HG03045 (cell line): ENCODE data around the gene NOXO1.
"Not testable (repeated sequence)": the region's sequence is repeated elsewhere in the genome, so short reads cannot be mapped to it uniquely, and the experiment has no call there.

Experiments used
- ATAC-seq: cut with Tn5 transposase; IDR thresholded peaks from one replicate; pipeline ENCODE4 v1.9.1; 2021; ENCODE audit warnings: mild to moderate bottlenecking, moderate library complexity; ENCODE audit not compliant: unreplicated experiment

NOXO1 gene

DNA sequence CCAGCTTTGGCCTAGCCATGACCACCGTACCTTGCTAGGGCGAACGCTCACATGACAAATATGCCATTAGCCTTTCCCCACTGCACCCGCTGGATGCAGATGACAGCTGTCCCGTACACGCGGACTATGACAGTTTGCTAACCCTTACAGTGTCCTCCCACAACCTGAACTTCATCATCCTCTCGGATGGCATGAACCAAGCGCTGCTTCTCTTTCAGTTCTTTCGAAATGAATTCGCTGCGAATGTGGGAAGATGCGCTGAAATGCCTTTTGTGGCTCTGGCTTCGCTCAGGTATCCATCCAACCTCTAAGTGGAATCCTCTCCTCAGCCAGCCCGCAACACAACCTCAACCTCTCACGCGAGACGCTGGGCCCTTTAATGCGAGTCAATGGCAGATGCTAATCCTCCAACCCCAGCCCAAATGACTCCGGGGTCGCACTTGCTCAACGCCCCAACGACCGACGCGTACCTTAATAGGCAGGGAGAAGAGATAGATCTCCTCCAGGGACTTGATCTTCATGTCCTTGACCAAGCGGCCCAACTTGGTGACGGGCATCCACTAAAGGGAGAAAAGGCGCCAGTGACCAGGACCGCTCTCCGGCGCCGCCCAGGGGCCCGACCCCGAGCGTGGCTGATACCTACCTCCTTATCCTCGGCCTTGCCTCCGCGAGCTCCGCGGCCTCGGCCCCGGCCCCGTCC is 17.3 kb downstream of the NOXO1 start:
- peak; percentile 5 for ATAC-seq

DNA sequence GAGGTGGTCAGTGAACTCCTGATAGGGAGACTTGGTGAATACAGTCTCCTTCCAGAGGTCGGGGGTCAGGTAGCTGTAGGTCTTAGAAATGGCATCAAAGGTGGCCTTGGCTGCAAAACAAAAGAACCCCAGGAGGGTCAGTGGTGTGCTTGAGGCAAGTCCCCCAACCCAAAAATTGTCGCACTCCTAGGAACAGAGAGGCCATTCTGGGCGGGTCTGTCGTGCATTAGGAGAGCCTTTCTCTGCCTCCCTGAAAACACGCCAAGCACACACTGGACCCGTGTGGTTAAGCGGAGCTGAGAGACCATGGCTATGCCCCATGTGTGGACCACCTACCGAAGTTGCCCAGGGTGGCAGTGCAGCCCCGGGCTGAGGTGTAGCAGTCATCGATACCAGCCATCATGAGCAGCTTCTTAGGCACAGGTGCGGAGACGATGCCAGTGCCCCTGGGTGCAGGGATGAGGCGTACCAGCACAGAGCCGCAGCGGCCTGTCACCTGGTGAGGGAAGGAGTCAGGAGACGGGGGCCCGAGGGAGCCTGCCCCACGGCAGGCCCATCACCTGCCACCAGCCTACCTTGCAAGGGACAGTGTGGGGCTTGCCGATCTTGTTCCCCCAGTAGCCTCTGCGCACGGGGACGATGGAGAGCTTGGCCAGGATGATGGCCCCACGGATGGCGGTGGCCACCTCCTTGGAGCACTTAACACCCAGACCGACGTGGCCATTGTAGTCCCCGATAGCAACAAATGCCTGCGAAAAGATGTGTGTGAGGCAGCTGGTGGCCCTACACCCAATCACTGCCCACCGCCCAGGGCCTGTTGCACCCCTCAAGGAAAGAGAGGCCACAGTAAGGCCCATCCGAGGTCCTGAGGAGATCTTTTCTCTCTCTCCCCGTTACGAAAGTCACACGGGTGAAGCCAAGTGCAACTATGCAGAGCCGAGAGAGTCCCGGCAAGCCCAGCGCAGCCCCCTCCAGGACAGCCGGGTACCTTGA is 18.8 kb downstream of the NOXO1 start:
- ATAC-seq, result not testable (repeated sequence)

DNA sequence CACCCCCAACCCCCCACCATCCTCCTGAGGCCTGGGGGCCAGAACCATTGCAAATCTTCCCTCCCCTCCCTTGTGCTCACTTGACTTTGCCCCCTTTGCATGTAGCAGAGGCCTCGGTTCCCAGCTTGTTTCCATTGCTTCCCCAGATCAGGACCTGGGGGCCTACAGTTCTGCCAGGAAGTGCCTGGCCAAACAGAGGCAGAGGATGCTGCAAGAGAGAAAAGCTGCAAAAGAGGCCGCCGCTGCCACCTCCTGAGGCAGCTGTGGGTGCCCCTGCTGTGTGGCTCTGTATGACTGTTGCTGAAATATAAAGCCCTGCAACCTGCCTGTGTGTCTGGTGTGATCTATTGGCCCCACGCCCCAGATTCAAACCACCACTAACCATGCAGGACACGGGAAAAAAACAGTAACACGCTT is 19.6 kb downstream of the NOXO1 start:
- ATAC-seq, result no peak

DNA sequence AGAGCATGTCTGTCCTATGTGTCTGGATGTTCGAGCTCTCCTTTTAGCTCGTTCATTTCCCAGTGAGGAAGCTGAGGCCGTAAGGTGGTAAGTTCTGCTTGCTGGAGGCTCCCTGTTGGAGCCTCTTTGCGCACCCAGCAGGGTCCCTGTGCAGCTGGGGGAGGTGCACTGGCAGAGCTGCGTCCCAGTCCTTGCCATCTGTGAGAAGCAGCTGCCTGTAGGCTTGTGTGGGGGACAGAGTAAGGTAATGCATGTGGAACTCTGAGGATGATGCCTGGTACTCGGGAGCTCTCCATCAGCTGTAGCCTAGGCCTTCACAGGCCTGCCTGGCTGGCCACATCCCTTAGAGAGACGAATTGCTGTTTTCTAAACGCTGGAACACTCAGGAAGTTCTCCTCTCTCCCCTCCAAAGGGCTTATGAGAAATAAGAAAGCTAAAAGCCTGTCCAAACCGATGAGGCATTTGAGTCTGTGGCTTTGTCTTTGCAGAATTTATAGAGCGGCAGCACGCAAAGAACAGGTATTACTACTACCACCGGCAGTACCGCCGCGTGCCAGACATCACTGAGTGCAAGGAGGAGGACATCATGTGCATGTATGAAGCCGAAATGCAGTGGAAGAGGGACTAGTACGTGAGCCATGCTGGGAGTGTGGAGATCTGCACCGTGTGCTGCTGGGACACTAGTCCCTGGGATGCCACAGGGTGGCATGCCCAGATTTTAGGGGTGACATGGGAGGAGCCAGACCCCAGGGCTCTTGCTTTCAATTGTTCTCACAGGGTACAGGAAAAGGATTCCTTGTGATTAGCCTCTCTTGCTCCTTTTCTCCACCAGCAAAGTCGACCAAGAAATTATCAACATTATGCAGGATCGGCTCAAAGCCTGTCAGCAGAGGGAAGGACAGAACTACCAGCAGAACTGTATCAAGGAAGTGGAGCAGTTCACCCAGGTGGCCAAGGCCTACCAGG is 20.3 kb downstream of the NOXO1 start:
- ATAC-seq, result no peak

DNA sequence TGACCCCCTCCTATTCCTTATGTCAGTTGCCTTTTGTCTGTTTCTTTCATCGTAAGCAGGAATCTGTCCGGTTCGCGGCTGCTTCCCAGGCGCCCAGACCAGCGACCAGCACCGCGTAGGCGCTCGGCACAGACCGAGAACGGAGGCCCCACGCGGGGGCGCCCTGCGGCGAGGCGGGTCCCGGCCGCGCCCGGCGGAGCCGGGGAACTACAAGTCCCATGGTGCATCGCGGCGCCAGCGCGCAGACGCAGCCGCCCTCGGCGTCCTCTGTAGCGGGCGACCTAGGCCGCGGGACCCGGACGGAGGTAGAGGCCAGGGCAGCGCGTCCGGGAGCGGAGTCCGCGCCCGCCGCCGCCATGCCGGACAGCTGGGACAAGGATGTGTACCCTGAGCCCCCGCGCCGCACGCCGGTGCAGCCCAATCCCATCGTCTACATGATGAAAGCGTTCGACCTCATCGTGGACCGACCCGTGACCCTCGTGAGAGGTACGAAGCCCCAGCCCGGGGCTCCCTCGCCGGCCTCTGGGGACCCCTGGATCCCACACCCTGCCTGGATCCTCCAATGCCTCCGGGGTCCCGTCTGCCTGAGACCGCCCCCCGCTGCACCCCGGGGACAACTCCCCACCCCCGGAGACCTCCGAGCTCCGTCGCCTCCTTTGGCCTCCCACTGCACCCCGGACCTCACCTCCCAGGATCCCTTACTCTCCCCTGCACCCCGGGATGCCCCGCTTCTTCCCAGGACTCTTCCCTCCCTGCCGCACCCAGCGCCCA is 21.8 kb downstream of the NOXO1 start, which contains the start of gene NDUFB10:
Gene NDUFB10, plus strand, starts transcription at position 270 of the 771 bp plus-strand sequence. Its CDS starts 87 bp downstream, at position 357.
- ATAC-seq, result peak; percentile 71

DNA sequence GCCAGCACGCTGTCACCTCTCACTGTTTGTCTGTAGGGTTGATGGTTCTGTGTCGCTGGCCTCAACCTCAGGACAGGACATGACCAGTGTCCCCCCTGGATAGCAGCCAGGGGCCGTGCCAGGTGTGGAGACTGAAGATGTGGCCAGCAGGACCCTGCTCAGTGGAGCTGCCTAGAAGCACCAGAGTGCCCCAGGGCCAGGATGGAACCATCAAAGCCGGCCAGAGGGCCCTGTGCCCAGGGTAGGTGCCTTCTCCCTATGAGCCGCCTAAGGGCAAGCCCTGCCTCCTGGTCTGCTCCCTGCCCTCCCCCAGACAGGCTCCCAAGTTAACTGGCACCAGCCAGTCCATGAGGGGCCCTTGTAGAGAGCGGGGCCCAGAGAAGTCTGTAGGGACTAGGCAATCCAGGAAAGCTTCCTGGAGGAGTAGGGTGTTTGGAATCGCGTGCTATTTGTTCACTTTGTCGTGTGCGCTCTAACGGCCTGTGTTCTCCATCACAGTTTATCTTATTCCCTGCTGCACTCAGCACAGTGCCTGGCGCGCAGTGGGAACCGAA is 22.5 kb downstream of the NOXO1 start:
- no peak for ATAC-seq

DNA sequence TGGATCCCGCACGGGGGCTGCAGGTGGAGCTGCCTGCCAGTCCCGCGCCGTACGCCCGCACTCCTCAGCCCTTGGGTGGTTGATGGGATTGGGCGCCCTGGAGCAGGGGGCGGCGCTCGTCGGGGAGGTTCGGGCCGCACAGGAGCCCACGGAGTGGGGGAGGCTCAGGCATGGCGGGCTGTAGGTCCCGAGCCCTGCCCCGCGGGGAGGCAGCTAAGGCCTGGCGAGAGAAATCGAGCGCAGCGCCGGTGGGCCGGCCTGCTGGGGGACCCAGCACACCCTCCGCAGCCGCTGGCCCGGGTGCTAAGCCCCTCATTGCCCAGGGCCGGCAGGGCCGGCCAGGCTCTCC is 23.2 kb downstream of the NOXO1 start:
- not testable (repeated sequence) for ATAC-seq

DNA sequence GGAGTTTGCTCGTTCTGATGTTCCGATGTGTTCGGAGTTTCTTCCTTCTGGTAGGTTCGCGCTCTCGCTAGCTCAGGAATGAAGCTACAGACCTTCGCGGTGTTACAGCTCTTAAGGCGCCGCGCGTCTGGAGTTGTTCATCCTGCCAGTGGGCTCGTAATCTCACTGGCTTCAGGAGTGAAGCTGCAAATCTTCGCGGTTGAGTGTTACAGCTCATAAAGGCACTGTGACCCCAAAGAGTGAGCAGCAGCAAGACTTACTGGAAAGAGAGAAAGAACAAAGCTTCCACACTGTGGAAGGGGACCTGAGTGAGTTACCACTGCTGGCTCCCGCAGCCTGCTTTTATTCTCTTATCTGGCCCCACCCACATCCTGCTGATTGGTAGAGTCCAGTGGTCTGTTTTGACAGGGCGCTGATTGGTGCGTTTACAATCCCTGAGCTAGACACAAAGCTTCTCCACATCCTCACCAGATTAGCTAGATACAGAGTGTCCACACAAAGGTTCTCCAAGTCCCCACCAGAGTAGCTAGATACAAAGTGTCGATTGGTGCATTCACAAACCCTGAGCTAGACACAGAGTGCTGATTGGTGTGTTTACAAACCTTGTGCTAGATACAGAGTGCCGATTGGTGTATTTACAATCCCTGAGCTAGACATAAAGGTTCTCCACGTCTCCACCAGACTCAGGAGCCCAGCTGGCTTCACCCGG is 23.7 kb downstream of the NOXO1 start:
- not testable (repeated sequence) for ATAC-seq

DNA sequence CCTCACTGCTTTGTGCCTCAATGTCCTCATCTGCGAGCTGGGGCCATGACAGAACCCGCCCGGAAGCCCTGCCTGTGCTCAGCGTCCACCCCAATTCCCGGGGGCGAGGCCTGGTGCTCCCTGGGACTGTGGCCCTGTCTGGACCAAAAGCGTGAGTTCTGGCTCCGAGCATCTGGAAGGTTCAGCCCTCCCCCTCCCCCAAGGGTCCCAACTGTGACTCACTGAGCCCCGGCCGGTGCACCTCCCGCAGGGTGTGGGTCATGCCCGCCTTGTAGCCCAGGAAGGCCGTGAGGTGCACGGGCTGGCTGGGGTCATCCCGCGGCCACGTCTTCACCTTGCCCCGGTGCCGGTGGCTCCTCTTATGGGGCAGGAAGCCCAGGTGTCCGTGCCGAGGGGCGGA is 27.5 kb downstream of the NOXO1 start:
- no peak for ATAC-seq

DNA sequence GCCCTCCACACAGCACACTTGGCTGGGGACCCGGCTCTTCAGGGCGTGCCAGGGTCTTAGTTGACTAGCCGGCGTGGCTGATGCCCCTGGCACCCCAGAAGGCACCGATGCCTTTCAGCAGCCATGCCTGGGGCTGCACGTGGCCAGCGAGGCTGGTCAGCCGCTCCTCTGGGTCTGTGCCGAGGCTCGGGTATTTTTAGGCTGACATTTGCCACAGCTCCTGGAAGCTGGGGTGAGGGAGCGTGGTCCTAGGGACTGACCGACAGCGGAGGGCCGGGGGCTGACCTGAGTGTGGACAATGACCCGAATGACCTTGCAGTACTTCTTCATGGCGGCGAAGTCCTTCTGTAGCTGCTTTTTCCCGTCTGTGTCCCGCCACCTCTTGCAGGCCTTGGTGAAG is 30.7 kb downstream of the NOXO1 start:
- no peak for ATAC-seq

DNA sequence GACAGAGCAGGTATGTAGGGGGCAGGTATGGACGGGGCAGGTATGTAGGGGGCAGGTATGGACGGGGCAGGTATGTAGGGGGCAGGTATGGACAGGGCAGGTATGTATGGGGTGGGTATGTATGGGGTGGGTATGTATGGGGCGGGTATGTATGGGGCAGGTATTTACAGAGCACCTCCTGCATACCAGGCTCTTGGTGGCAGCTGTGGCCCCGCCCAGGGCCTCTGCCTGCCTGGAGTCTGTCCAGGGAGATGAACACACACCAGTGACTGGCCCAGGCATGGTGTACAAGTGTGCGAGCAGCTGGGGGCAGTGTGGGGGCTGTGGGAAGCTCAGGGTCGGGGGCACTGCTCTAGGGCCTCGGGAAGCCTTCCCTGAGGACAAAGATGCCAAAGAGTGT is 31.2 kb downstream of the NOXO1 start:
- ATAC-seq, result no peak

DNA sequence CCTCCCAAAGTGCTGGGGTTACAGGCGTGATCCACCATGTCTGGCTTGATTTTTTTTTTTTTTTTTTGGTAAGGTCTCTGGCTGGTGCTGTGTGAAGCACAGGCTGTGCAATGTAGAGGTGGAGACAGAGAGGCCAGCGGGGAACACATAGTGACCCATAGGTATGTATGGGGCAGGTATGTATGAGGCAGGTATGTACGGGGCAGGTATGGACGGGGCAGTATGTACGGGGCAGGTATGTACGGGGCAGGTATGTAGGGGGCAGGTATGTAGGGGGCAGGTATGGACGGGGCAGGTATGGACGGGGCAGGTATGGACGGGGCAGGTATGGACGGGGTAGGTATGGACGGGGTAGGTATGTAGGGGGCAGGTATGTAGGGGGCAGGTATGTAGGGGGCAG is 31.8 kb downstream of the NOXO1 start:
- no peak for ATAC-seq

DNA sequence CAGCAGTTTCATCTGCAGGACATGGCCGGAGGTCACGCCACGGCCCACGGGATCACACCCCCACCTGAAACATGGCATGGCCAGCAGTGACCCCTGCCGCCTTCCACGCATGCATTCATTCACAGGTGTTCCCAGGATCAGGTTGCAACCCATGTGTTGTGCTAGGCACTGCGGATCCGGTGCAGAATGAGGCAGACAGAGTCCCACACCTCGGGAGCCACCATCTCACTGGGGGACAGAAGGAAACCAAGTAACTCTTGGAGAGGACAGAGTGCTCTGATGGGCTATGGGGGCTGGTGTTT is 33.9 kb downstream of the NOXO1 start:
- no peak for ATAC-seq

DNA sequence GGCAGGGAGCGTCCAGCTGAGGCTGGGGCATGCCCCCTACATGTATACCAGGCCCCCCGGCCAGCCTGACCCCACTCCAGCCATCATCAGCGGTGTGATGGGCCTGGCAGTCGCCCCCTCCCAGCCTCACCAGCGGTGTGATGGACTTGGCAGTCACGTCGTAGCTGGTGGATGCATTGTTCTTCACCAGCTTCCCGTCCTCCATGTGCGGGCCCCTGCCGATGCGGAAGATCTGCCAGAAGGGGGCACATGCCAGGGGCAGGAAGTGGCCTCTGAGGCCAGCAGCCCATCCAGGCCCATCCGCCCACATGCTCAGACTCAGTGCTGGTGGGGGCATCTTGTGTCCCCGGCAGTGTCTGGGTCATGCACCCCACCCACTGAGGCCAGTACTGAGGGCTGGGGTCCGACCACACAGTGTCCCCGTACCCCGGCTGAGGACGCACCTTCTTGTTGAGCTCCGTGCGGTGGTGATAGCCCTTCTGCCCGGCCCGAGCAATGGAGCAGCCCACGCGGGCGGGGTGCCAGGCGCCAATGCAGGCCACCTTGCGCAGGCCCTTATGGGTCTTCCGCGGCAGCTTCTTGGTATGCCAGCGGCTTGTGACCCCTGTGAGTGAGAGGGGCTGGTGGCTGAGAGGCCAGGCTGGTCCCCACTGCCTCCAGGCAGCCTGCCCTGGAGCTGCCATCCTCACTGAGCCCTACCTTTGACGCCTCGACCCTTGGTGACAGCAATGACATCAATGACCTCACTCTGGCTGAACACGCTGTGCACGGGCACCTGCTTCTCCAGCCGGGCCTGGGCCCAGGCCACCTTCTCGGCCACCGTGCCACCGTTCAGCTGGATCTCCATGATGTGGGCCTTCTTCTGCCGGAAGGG is 34.5 kb downstream of the NOXO1 start:
- no peak for ATAC-seq

DNA sequence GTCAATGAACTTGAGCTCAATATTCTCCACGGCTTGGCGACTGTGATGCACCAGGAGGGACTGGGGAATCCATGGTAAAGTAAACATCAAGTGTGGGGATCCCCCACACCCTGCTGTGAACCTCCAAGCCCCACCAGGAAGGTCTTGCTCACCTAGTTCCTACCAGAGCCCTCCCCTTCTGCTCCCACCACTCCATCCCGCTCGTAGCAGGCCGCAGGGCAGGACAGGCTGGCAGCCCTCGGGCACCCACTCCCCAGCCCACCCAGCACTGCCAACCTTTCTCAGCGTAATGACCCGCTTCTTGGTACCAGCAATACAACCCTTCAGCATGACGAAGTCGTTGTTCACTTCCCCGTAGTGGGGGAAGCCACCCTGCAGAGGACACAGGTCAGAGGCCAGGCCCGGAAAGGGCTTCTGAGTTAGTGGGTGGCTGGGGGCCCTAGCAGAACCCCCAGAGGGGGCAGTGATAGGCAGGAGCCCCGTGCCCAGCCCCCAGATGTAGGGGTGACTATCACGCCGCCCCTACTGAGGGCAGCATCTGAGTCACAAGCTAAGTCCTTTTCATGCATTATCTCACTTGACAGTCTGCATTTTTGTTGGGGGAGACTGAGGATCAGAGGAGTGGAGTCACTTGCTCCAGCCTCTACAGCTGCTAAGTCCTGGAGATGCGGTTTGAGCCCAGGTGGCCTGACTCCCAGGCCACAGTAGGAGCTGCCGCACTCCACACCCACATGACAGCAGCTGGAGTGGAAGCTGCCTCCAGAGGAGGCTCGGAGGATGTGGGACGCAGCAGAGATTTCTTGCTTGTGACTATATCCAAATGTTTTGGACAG is 35.5 kb downstream of the NOXO1 start:
- no peak for ATAC-seq

DNA sequence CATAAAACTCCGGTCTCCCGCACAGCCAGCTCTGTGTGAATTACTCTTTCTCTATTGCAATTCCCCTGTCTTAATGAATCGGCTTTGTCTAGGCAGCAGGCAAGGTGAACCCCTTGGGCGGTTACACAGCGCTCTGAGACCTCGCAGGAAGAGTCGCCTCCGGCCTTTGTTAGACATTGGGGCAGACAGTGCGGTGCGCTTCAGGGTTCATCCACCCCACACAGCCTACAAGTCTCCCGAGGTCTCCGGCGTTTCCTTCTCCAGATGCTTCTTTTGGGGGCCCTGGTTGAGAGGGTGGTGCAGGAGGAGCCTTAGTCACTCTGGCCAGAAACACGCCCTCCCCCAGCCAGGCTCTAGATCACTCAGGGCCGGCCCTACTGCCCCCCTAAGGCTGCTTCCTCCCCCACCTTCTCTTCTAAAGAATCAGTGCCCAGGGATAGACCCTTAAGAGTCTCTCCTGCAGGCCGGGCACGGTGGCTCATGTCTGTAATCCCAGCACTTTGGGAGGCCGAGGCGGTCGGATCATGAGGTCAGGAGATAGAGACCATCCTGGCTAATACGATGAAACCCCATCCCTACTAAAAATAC is 36.6 kb downstream of the NOXO1 start:
- ATAC-seq, result no peak
